GM23338 (cell line): ENCODE measurements around the gene TMEM141. TPM values are rescaled to one million over a fixed set of nuclear protein-coding genes. Genes with fewer than 3 reads are reported as not detected.

Experiments
- ATAC-seq: fragments of 200-7000 bp; cut with Tn5 transposase; 3 replicates; pipeline ENCODE4 v1.9.1; 2020
- DNase-seq: peaks from one replicate; pipeline ENCODE4 v3.0.0-alpha.2; 2015; ENCODE audit warnings: low spot score
- H2AFZ ChIP-seq: fragments of 200-600 bp; sonication (generic); 2 replicates; pipeline ENCODE4 v1.8.0; 2016; ENCODE audit warnings: antibody characterized with exemption, mild to moderate bottlenecking, moderate library complexity
- H3F3A ChIP-seq: fragments of 200-600 bp; sonication (generic); replicated peaks from 2 replicates; pipeline ENCODE4 v1.8.0; 2017; ENCODE audit warnings: antibody characterized with exemption, mixed run types, low read depth
- H3K27ac ChIP-seq: fragments of 200-600 bp; sonication (generic); 2 replicates; pipeline ENCODE4 v1.6.1; 2016; ENCODE audit warnings: low read depth
- H3K27me3 ChIP-seq: fragments of 200-600 bp; sonication (generic); 2 replicates; pipeline ENCODE4 v1.8.0; 2016; ENCODE audit warnings: mild to moderate bottlenecking, mixed run types, moderate library complexity; ENCODE audit not compliant: insufficient read depth
- H3K36me3 ChIP-seq: fragments of 200-600 bp; sonication (generic); 2 replicates; pipeline ENCODE4 v1.8.0; 2016; ENCODE audit warnings: mild to moderate bottlenecking; ENCODE audit not compliant: insufficient read depth
- H3K4me1 ChIP-seq: fragments of 200-600 bp; sonication (generic); 2 replicates; pipeline ENCODE4 v1.8.0; 2016; ENCODE audit warnings: mild to moderate bottlenecking, moderate library complexity; ENCODE audit not compliant: insufficient read depth
- H3K4me2 ChIP-seq: fragments of 200-600 bp; sonication (generic); 2 replicates; pipeline ENCODE4 v1.7.1; 2017; ENCODE audit warnings: mixed run types
- H3K4me3 ChIP-seq: fragments of 200-600 bp; sonication (generic); 2 replicates; pipeline ENCODE4 v1.6.1; 2016; ENCODE audit warnings: mixed run types
- H3K79me2 ChIP-seq: fragments of 200-600 bp; sonication (generic); replicated peaks from 2 replicates; pipeline ENCODE4 v1.8.0; 2017; ENCODE audit warnings: mild to moderate bottlenecking; ENCODE audit not compliant: insufficient read depth
- H3K9me2 ChIP-seq: fragments of 200-600 bp; sonication (generic); 2 replicates; pipeline ENCODE4 v1.8.0; 2017; ENCODE audit not compliant: insufficient read depth
- H4K20me1 ChIP-seq: fragments of 200-600 bp; sonication (generic); replicated peaks from 2 replicates; pipeline ENCODE4 v1.8.0; 2017; ENCODE audit warnings: mild to moderate bottlenecking; ENCODE audit not compliant: insufficient read depth
- H3K27ac Mint-ChIP-seq: 2 replicates; pipeline ENCODE4 v1.8.0; 2020; ENCODE audit warnings: inconsistent platforms, mild to moderate bottlenecking, moderate library complexity, mixed read lengths
- H3K27me3 Mint-ChIP-seq: 3 replicates; pipeline ENCODE4 v1.8.0; 2022; ENCODE audit warnings: low read depth, mild to moderate bottlenecking, moderate library complexity, mixed read lengths, inconsistent platforms; ENCODE audit not compliant: insufficient read depth, poor library complexity
- H3K36me3 Mint-ChIP-seq: 3 replicates; pipeline ENCODE4 v1.8.0; 2021; ENCODE audit warnings: low read depth, mild to moderate bottlenecking, inconsistent platforms, moderate library complexity, mixed read lengths
- H3K4me1 Mint-ChIP-seq: 3 replicates; pipeline ENCODE4 v1.8.0; 2020; ENCODE audit warnings: mild to moderate bottlenecking, inconsistent platforms, mixed read lengths
- H3K4me3 Mint-ChIP-seq: 3 replicates; pipeline ENCODE4 v1.8.0; 2021; ENCODE audit warnings: moderate library complexity, mild to moderate bottlenecking, inconsistent platforms, mixed read lengths
- H3K9me3 Mint-ChIP-seq: 3 replicates; pipeline ENCODE4 v1.8.0; 2020; ENCODE audit warnings: moderate library complexity, mild to moderate bottlenecking, inconsistent platforms, mixed read lengths
- CREB1 ChIP-seq: fragments of 250-450 bp; sonication (Bioruptor Pico); IDR thresholded peaks from 2 replicates; pipeline ENCODE4 v1.5.0; 2020; ENCODE audit warnings: low read depth, mild to moderate bottlenecking, moderate library complexity
- NANOG ChIP-seq: IDR thresholded peaks from 2 replicates; pipeline ENCODE4 v1.6.1; 2016; ENCODE audit warnings: antibody characterized with exemption, borderline replicate concordance
- POLR2AphosphoS5 ChIP-seq: IDR thresholded peaks from 2 replicates; pipeline ENCODE4 v1.6.1; 2016; ENCODE audit warnings: antibody characterized with exemption, low read depth
- REST ChIP-seq: IDR thresholded peaks from one replicate; pipeline ENCODE4 v1.6.1; 2018; ENCODE audit warnings: antibody characterized with exemption; ENCODE audit not compliant: unreplicated experiment
- STAT1 ChIP-seq: IDR thresholded peaks from one replicate; pipeline ENCODE4 v1.6.1; 2016; ENCODE audit warnings: antibody characterized with exemption; ENCODE audit not compliant: unreplicated experiment
- ZNF462 ChIP-seq: fragments of 250-450 bp; sonication (Bioruptor Pico); IDR thresholded peaks from 2 replicates; pipeline ENCODE4 v1.5.0; 2020; ENCODE audit warnings: mild to moderate bottlenecking, moderate library complexity
- polyA plus RNA-seq: library from polyadenylated mRNA; unstranded; fragments of >200 nt; fragmentation: Nextera tagmentation; extraction: Ambion mirVana; gene quantifications from 2 replicates; pipeline ENCODE4 v1.2.1, GENCODE V29; 2016
- total RNA-seq: library from RNA; depleted of rRNA; stranded (reverse); fragments of >200 nt; shearing (Covaris generic); gene quantifications from 2 replicates; pipeline ENCODE4 v1.2.3, GENCODE V29; 2014

Gene TMEM141
- total and polyA plus RNA-seq, 2 experiments from 2014 or later, result 71.4 to 90.5 TPM

- no peak overlapping the region for H3K27ac ChIP-seq
- TF ChIP-seq POLR2AphosphoS5 (peak; percentile 74), ZNF462 (CRISPR knock-in tag) (no peak)
- H3F3A ChIP-seq, result peaks cover 10% of the 10 kb centered on the region; the same call in 1 of the 2 replicates
- H3K4me3 ChIP-seq, result peak overlapping the region; percentile 89
- H3K9me3 Mint-ChIP-seq, result no peaks in the 10 kb centered on the region
- DNase-seq (peak; percentile 94), ATAC-seq (peak; percentile 68)
- peaks cover 32% of the 10 kb centered on the region for H3K27me3 Mint-ChIP-seq
- peak overlapping the region; percentile 92 for H3K27ac Mint-ChIP-seq
- H3K4me1 Mint-ChIP-seq, result peaks cover 19% of the 10 kb centered on the region
- H3K9me2 ChIP-seq, result no peaks in the 10 kb centered on the region
- H3K4me2 ChIP-seq, result peak overlapping the region; percentile 99
- H3K27me3 ChIP-seq, result peaks cover 13% of the 10 kb centered on the region
- H3K4me1 ChIP-seq, result peaks cover 16% of the 10 kb centered on the region
- no peaks in the 10 kb centered on the region for H3K79me2 ChIP-seq
- H4K20me1 ChIP-seq, result no peaks in the 10 kb centered on the region; the same call in 1 of the 2 replicates
- H3K36me3 ChIP-seq, result no peaks in the 10 kb centered on the region
- H3K4me3 Mint-ChIP-seq, result peak overlapping the region; percentile 88
- peak overlapping the region; percentile 94 for H2AFZ ChIP-seq
- no peaks in the 10 kb centered on the region; the same call in 2 of the 3 replicates for H3K36me3 Mint-ChIP-seq
Observed at GRCh38 chr9:136799854-136800657, 8.9 kb downstream of the TMEM141 start.

- H3K9me2 ChIP-seq, result no peaks in the 10 kb centered on the region
- no peak overlapping the region for H3K4me3 Mint-ChIP-seq
- no peak overlapping the region for H2AFZ ChIP-seq
- no peak for DNase-seq
- H3K4me2 ChIP-seq, result no peak overlapping the region
- H3K36me3 ChIP-seq, result no peaks in the 10 kb centered on the region
- H3K4me1 Mint-ChIP-seq, result peaks cover 11% of the 10 kb centered on the region; the same call in 2 of the 3 replicates
- no peaks in the 10 kb centered on the region for H4K20me1 ChIP-seq
- peaks cover 12% of the 10 kb centered on the region for H3K4me1 ChIP-seq
- no peaks in the 10 kb centered on the region; the same call in 2 of the 3 replicates for H3K9me3 Mint-ChIP-seq
- H3K27ac Mint-ChIP-seq, result no peak overlapping the region; the same call in 1 of the 2 replicates
- H3K27ac ChIP-seq, result no peak overlapping the region
- peaks cover 4% of the 10 kb centered on the region; the same call in 2 of the 3 replicates for H3K36me3 Mint-ChIP-seq
- peaks cover 13% of the 10 kb centered on the region for H3K27me3 ChIP-seq
- no peak overlapping the region for H3K4me3 ChIP-seq
- TF ChIP-seq REST (no peak), CREB1 (CRISPR knock-in tag) (no peak), STAT1 (no peak), NANOG (no peak), POLR2AphosphoS5 (peak; percentile 23; the same call in 1 of the 2 replicates)
- peaks cover 37% of the 10 kb centered on the region for H3K27me3 Mint-ChIP-seq
- no peak for ATAC-seq
- peaks cover 10% of the 10 kb centered on the region; the same call in 1 of the 2 replicates for H3F3A ChIP-seq
- no peaks in the 10 kb centered on the region for H3K79me2 ChIP-seq
Observed at GRCh38 chr9:136802321-136802720, 11.2 kb downstream of the TMEM141 start.
